HUES6 (cell line): ENCODE measurements around the gene GMDS.

Experiments used
- H3K27ac ChIP-seq: 2 replicates; pipeline ENCODE4 v1.7.0; 2013; ENCODE audit warnings: low read depth, mild to moderate bottlenecking, low read length, inconsistent platforms
- H3K27me3 ChIP-seq: 2 replicates; pipeline ENCODE4 v1.6.1; 2013; ENCODE audit warnings: low read length; ENCODE audit not compliant: control insufficient read depth, insufficient read depth
- H3K36me3 ChIP-seq: 2 replicates; pipeline ENCODE4 v1.6.1; 2013; ENCODE audit warnings: low read length; ENCODE audit not compliant: control insufficient read depth, insufficient read depth
- H3K4me1 ChIP-seq: 2 replicates; pipeline ENCODE4 v1.6.1; 2013; ENCODE audit warnings: low read length; ENCODE audit not compliant: control insufficient read depth, insufficient read depth
- H3K4me3 ChIP-seq: 2 replicates; pipeline ENCODE4 v1.5.1; 2013; ENCODE audit warnings: low read depth, low read length
- H3K9ac ChIP-seq: one replicate; pipeline ENCODE4 v1.6.1; 2013; ENCODE audit warnings: mild to moderate bottlenecking, low read length
- H3K9me3 ChIP-seq: 2 replicates; pipeline ENCODE4 v1.6.1; 2013; ENCODE audit warnings: low read depth, low read length; ENCODE audit not compliant: control insufficient read depth, insufficient read depth

The GMDS gene

GRCh38 chr6:1801401-1801800 lies 444.0 kb downstream of the GMDS start:
- H3K27ac ChIP-seq = no peak overlapping the region

GRCh38 chr6:1800845-1801244 lies 444.6 kb downstream of the GMDS start:
- Histone ChIP-seq H3K9ac (no peak overlapping the region), H3K4me1 (peaks cover 10% of the 10 kb centered on the region)

More at GRCh38 chr6:1801401-1801800, 444.0 kb downstream of the GMDS start:
- Histone ChIP-seq H3K9ac (no peak overlapping the region), H3K4me1 (peaks cover 10% of the 10 kb centered on the region), H3K9me3 (no peaks in the 10 kb centered on the region), H3K27me3 (no peaks in the 10 kb centered on the region), H3K36me3 (no peaks in the 10 kb centered on the region), H3K4me3 (no peak overlapping the region)

GRCh38 chr6:1798965-1799325 lies 446.5 kb downstream of the GMDS start:
- Histone ChIP-seq H3K27ac (no peak overlapping the region), H3K9me3 (no peaks in the 10 kb centered on the region), H3K36me3 (no peaks in the 10 kb centered on the region), H3K9ac (no peak overlapping the region), H3K27me3 (no peaks in the 10 kb centered on the region), H3K4me1 (peaks cover 10% of the 10 kb centered on the region), H3K4me3 (no peak overlapping the region)

More at GRCh38 chr6:1800845-1801244, 444.6 kb downstream of the GMDS start:
- no peaks in the 10 kb centered on the region for H3K9me3 ChIP-seq
- H3K36me3 ChIP-seq = no peaks in the 10 kb centered on the region
- no peaks in the 10 kb centered on the region for H3K27me3 ChIP-seq
- H3K27ac ChIP-seq = no peak overlapping the region
- H3K4me3 ChIP-seq = no peak overlapping the region

GRCh38 chr6:1798303-1798964 lies 447.0 kb downstream of the GMDS start:
- Histone ChIP-seq H3K4me1 (peaks cover 10% of the 10 kb centered on the region), H3K27ac (no peak overlapping the region), H3K4me3 (no peak overlapping the region), H3K9me3 (no peaks in the 10 kb centered on the region), H3K9ac (no peak overlapping the region), H3K27me3 (no peaks in the 10 kb centered on the region), H3K36me3 (no peaks in the 10 kb centered on the region)

GRCh38 chr6:1797801-1798200 lies 447.6 kb downstream of the GMDS start:
- no peaks in the 10 kb centered on the region for H3K36me3 ChIP-seq
- no peak overlapping the region for H3K4me3 ChIP-seq
- H3K27ac ChIP-seq = no peak overlapping the region
- H3K4me1 ChIP-seq = peaks cover 5% of the 10 kb centered on the region
- H3K9ac ChIP-seq = no peak overlapping the region
- no peaks in the 10 kb centered on the region for H3K27me3 ChIP-seq
- H3K9me3 ChIP-seq = no peaks in the 10 kb centered on the region

- no peak overlapping the region for H3K9ac ChIP-seq
- H3K27me3 ChIP-seq = no peaks in the 10 kb centered on the region
- H3K4me1 ChIP-seq = no peaks in the 10 kb centered on the region
- no peak overlapping the region for H3K27ac ChIP-seq
- H3K36me3 ChIP-seq = no peaks in the 10 kb centered on the region
- no peak overlapping the region for H3K4me3 ChIP-seq
- no peaks in the 10 kb centered on the region for H3K9me3 ChIP-seq
These were observed 448.5 kb downstream of the GMDS start for GRCh38 chr6:1796706-1797529.

GRCh38 chr6:1795910-1796309 lies 449.5 kb downstream of the GMDS start:
- Histone ChIP-seq H3K27me3 (no peaks in the 10 kb centered on the region), H3K4me1 (no peaks in the 10 kb centered on the region), H3K9me3 (no peaks in the 10 kb centered on the region), H3K9ac (no peak overlapping the region), H3K36me3 (no peaks in the 10 kb centered on the region), H3K27ac (no peak overlapping the region), H3K4me3 (no peak overlapping the region)

GRCh38 chr6:1792989-1793388 lies 452.4 kb downstream of the GMDS start:
- Histone ChIP-seq H3K27me3 (no peaks in the 10 kb centered on the region), H3K4me1 (no peaks in the 10 kb centered on the region), H3K9ac (no peak overlapping the region), H3K9me3 (no peaks in the 10 kb centered on the region), H3K36me3 (no peaks in the 10 kb centered on the region), H3K4me3 (no peak overlapping the region), H3K27ac (no peak overlapping the region)

- H3K4me1 ChIP-seq = no peaks in the 10 kb centered on the region
These were observed 454.7 kb downstream of the GMDS start for GRCh38 chr6:1790684-1791083.

GRCh38 chr6:1789092-1789491 lies 456.3 kb downstream of the GMDS start:
- H3K4me3 ChIP-seq = no peak overlapping the region
- H3K9ac ChIP-seq = no peak overlapping the region
- no peaks in the 10 kb centered on the region for H3K27me3 ChIP-seq
- no peaks in the 10 kb centered on the region for H3K4me1 ChIP-seq
- H3K27ac ChIP-seq = no peak overlapping the region
- H3K36me3 ChIP-seq = no peaks in the 10 kb centered on the region
- no peaks in the 10 kb centered on the region for H3K9me3 ChIP-seq

More at GRCh38 chr6:1790684-1791083, 454.7 kb downstream of the GMDS start:
- H3K27ac ChIP-seq = no peak overlapping the region
- H3K36me3 ChIP-seq = no peaks in the 10 kb centered on the region
- H3K9me3 ChIP-seq = no peaks in the 10 kb centered on the region
- no peaks in the 10 kb centered on the region for H3K27me3 ChIP-seq
- H3K9ac ChIP-seq = no peak overlapping the region
- H3K4me3 ChIP-seq = no peak overlapping the region

- Histone ChIP-seq H3K9me3 (no peaks in the 10 kb centered on the region), H3K27me3 (no peaks in the 10 kb centered on the region), H3K27ac (no peak overlapping the region), H3K4me1 (no peaks in the 10 kb centered on the region), H3K36me3 (no peaks in the 10 kb centered on the region), H3K9ac (no peak overlapping the region), H3K4me3 (no peak overlapping the region)
These were observed 457.5 kb downstream of the GMDS start for GRCh38 chr6:1787894-1788293.
